ENCODE measurements around the gene OR51B2. TPM values are rescaled to one million over a fixed set of nuclear protein-coding genes. Genes with fewer than 3 reads are reported as not detected.

The OR51B2 gene
- total and polyA plus RNA-seq, 2 donors (not counting 1 experiment from before 2014, with no cell fraction given): not detected

- Histone ChIP-seq H3K9me3 (ENCODE audit: control insufficient read depth, insufficient read depth, low read depth, low read length) (no peaks in the 10 kb centered on the region), H3K4me2 (ENCODE audit: extremely low read depth, insufficient read depth, low read length) (no peak within 1 kb of the TSS), H3K4me3 (replicated peaks in 1 of 4; ENCODE audit: control extremely low read depth in 1 of 4, insufficient read depth in 1 of 4, low read depth in 3 of 4, low read length in 4 of 4) (no peak within 1 kb of the TSS), H3K36me3 (ENCODE audit: control insufficient read depth, insufficient read depth, low read length) (no peaks in the 10 kb centered on the region), H3K27ac (ENCODE audit: insufficient read depth, low read length) (no peak within 1 kb of the TSS), H3K27me3 (ENCODE audit: control insufficient read depth, insufficient read depth, low read length) (no peaks in the 10 kb centered on the region), H2AFZ (ENCODE audit: low read length) (no peak within 1 kb of the TSS), H4K20me1 (ENCODE audit: control insufficient read depth, extremely low read depth, insufficient read depth, low read length) (no peaks in the 10 kb centered on the region), H3K9ac (ENCODE audit: insufficient read depth, low read length) (no peak within 1 kb of the TSS), H3K79me2 (ENCODE audit: control insufficient read depth, insufficient read depth, low read length) (no peaks in the 10 kb centered on the region), H3K4me1 (ENCODE audit: control insufficient read depth, extremely low read depth, insufficient read depth, low read length) (no peaks in the 10 kb centered on the region)
- TF ChIP-seq CTCF (conservative IDR thresholded peaks at IDR 0.05 in 1 of 2, IDR thresholded peaks at IDR 0.05 in 1 of 2; ENCODE audit: low read depth in 1 of 2, low read length in 2 of 2) (no peak), EZH2 (IDR thresholded peaks at IDR 0.05; ENCODE audit: low read length, missing control alignments) (no peak)
- no peak for DNase-seq (ENCODE audit: low read depth in 2 of 2)
Observed at GRCh38 chr11:5351208-5351607, 27.1 kb upstream of the OR51B2 start, which contains the start of gene OR51B6. TSS of gene OR51B6 (plus strand) at chr11:5351508. CDS start at chr11:5351508, 0 bp downstream.

GRCh38 chr11:5349550-5349949, 25.5 kb upstream of the OR51B2 start:
- Histone ChIP-seq H3K4me1 (ENCODE audit: control insufficient read depth, extremely low read depth, insufficient read depth, low read length) (no peaks in the 10 kb centered on the region), H3K79me2 (ENCODE audit: control insufficient read depth, insufficient read depth, low read length) (no peaks in the 10 kb centered on the region), H3K9me3 (ENCODE audit: control insufficient read depth, insufficient read depth, low read depth, low read length) (no peaks in the 10 kb centered on the region), H3K4me2 (ENCODE audit: extremely low read depth, insufficient read depth, low read length) (no peak overlapping the region), H4K20me1 (ENCODE audit: control insufficient read depth, extremely low read depth, insufficient read depth, low read length) (no peaks in the 10 kb centered on the region), H2AFZ (ENCODE audit: low read length) (no peak overlapping the region), H3K27me3 (ENCODE audit: control insufficient read depth, insufficient read depth, low read length) (no peaks in the 10 kb centered on the region), H3K27ac (ENCODE audit: insufficient read depth, low read length) (no peak overlapping the region), H3K9ac (ENCODE audit: insufficient read depth, low read length) (no peak overlapping the region), H3K36me3 (ENCODE audit: control insufficient read depth, insufficient read depth, low read length) (no peaks in the 10 kb centered on the region), H3K4me3 (replicated peaks in 1 of 4; ENCODE audit: control extremely low read depth in 1 of 4, insufficient read depth in 1 of 4, low read depth in 3 of 4, low read length in 4 of 4) (no peak overlapping the region)
- DNase-seq (ENCODE audit: low read depth in 2 of 2): no peak
- TF ChIP-seq EZH2 (IDR thresholded peaks at IDR 0.05; ENCODE audit: low read length, missing control alignments): no peak
- TF ChIP-seq CTCF (conservative IDR thresholded peaks at IDR 0.05 in 1 of 2, IDR thresholded peaks at IDR 0.05 in 1 of 2; ENCODE audit: low read depth in 1 of 2, low read length in 2 of 2): no peak

- Histone ChIP-seq H3K36me3 (ENCODE audit: control insufficient read depth, insufficient read depth, low read length) (no peaks in the 10 kb centered on the region), H3K27ac (ENCODE audit: insufficient read depth, low read length) (no peak overlapping the region)
- DNase-seq (ENCODE audit: low read depth in 2 of 2): no peak
Observed at GRCh38 chr11:5348551-5349194, 24.6 kb upstream of the OR51B2 start.

More at GRCh38 chr11:5348551-5349194, 24.6 kb upstream of the OR51B2 start:
- H3K9ac ChIP-seq (ENCODE audit: insufficient read depth, low read length): no peak overlapping the region
- no peak overlapping the region for H2AFZ ChIP-seq (ENCODE audit: low read length)
- no peaks in the 10 kb centered on the region for H3K4me1 ChIP-seq (ENCODE audit: control insufficient read depth, extremely low read depth, insufficient read depth, low read length)
- no peaks in the 10 kb centered on the region for H3K79me2 ChIP-seq (ENCODE audit: control insufficient read depth, insufficient read depth, low read length)
- no peak overlapping the region for H3K4me2 ChIP-seq (ENCODE audit: extremely low read depth, insufficient read depth, low read length)
- no peaks in the 10 kb centered on the region for H3K27me3 ChIP-seq (ENCODE audit: control insufficient read depth, insufficient read depth, low read length)
- H3K9me3 ChIP-seq (ENCODE audit: control insufficient read depth, insufficient read depth, low read depth, low read length): no peaks in the 10 kb centered on the region
- no peak overlapping the region for H3K4me3 ChIP-seq (replicated peaks in 1 of 4; ENCODE audit: control extremely low read depth in 1 of 4, insufficient read depth in 1 of 4, low read depth in 3 of 4, low read length in 4 of 4)
- TF ChIP-seq EZH2 (IDR thresholded peaks at IDR 0.05; ENCODE audit: low read length, missing control alignments): no peak
- no peak for TF ChIP-seq CTCF (conservative IDR thresholded peaks at IDR 0.05 in 1 of 2, IDR thresholded peaks at IDR 0.05 in 1 of 2; ENCODE audit: low read depth in 1 of 2, low read length in 2 of 2)
- no peaks in the 10 kb centered on the region for H4K20me1 ChIP-seq (ENCODE audit: control insufficient read depth, extremely low read depth, insufficient read depth, low read length)

Measured in fibroblast of lung (primary cell).